Measurements from ENCODE around the gene KCNQ1. TPM values are rescaled to one million over a fixed set of nuclear protein-coding genes. Genes with fewer than 3 reads are reported as not detected.

Gene KCNQ1
- total and polyA plus RNA-seq, 9 of the 15 experiments (the other 6 are each of a cell fraction or from before 2014, with no cell fraction given): 0.44 TPM; not detected in 8

DNA sequence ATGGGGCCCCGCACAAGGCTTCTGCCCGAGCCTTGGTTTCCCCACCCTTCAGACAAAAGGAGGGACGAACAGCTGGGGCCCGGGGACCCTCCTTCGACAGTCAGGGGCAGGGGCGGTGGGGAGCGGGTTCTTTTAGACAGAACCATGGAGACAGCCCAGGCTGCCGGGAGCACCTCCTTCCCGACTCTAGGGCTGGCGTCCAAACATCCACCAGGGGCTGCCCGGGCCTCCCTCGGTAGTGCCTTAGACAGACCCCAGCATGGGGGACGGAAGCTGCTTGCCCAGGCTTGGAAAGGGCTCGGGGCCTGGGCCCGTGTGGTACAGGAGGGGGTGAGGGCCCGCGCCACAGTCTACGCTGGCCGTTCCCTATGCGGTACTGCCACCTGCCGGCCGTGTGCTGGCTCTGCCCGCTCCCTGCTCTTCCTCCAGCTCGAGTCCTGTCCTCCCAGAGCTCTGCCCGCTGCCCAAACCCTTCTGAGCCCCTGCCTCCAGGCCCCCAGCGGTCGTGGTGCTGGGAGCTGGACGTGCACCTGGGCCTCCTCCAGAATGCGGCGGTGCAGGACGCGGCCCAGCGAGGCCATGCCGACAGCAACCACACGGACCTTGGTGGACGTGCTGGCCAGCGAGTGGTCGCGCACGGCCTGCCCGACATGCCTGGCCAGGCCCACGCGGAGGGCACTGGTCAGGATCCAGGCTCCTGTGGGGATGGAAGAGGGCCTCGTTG lies 24.1 kb upstream of the KCNQ1 start (continued):
- TF ChIP-seq REST (IDR thresholded peaks at IDR 0.05; ENCODE audit: borderline replicate concordance): peak; percentile 79
- no peak for TF ChIP-seq REST (CRISPR knock-in tag; IDR thresholded peaks at IDR 0.05; ENCODE audit: low read depth)
- peak; percentile 17 for TF ChIP-seq CTCFL (IDR thresholded peaks at IDR 0.05; ENCODE audit: borderline replicate concordance, insufficient read depth, low read depth, low read length, poor library complexity, severe bottlenecking)
- TF ChIP-seq GTF2E2 (tag; IDR thresholded peaks at IDR 0.05): no peak
- no peak for TF ChIP-seq ETV1 (tag; conservative IDR thresholded peaks at IDR 0.05; ENCODE audit: low read depth)
